GM23338 (cell line): ENCODE measurements around the gene LIAS.

Experiments
- EZH2 ChIP-seq: fragments of 200-600 bp; sonication (generic); IDR thresholded peaks from one replicate; pipeline ENCODE4 v1.8.0; 2017; ENCODE audit warnings: antibody characterized with exemption, mild to moderate bottlenecking, low read depth; ENCODE audit not compliant: unreplicated experiment
- TF ChIP-seq, protein P1 (sequence below), 2 experiments: fragments of 200-600 bp in 1 of 2; sonication (generic) in 1 of 2; conservative IDR thresholded peaks; 2 replicates each; pipeline versions ENCODE4 v1.5.1 to v1.6.1; 2016 to 2017; ENCODE audit warnings: antibody characterized with exemption in 2 of 2, low read depth in 2 of 2, mild to moderate bottlenecking in 2 of 2, moderate library complexity in 1 of 2
- TF ChIP-seq, protein P2 (sequence below): IDR thresholded peaks from one replicate; pipeline ENCODE4 v1.6.1; 2018; ENCODE audit warnings: antibody characterized with exemption; ENCODE audit not compliant: unreplicated experiment
- TF ChIP-seq, protein P3 (sequence below): fragments of 250-450 bp; sonication (Bioruptor Pico); IDR thresholded peaks from 2 replicates; pipeline ENCODE4 v1.5.0; 2020; ENCODE audit warnings: mild to moderate bottlenecking, moderate library complexity

DNA sequence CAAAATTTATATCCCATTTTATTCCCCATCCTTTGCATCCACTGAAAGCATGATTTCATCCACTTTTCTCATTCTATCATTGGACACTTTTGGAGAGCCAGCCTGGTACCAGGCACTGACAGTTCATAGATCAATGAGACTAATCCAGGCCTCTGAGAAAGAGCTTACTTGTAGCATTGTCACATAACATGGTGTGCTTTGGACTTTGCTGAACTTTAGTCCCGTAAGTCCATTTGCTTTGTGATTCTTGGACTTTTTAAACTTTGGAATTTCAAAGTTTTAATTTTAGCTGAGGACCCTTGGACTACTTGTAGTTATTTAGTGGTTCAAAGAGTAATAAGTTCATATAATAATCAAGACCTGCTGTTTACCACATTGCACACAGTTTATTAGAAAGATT lies 11.5 kb downstream of the LIAS start:
- TF ChIP-seq, protein P1, sequence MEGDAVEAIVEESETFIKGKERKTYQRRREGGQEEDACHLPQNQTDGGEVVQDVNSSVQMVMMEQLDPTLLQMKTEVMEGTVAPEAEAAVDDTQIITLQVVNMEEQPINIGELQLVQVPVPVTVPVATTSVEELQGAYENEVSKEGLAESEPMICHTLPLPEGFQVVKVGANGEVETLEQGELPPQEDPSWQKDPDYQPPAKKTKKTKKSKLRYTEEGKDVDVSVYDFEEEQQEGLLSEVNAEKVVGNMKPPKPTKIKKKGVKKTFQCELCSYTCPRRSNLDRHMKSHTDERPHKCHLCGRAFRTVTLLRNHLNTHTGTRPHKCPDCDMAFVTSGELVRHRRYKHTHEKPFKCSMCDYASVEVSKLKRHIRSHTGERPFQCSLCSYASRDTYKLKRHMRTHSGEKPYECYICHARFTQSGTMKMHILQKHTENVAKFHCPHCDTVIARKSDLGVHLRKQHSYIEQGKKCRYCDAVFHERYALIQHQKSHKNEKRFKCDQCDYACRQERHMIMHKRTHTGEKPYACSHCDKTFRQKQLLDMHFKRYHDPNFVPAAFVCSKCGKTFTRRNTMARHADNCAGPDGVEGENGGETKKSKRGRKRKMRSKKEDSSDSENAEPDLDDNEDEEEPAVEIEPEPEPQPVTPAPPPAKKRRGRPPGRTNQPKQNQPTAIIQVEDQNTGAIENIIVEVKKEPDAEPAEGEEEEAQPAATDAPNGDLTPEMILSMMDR (conservative IDR thresholded peaks at IDR 0.05; ENCODE audit: low read depth in 2 of 2): no peak
- TF ChIP-seq, protein P2, sequence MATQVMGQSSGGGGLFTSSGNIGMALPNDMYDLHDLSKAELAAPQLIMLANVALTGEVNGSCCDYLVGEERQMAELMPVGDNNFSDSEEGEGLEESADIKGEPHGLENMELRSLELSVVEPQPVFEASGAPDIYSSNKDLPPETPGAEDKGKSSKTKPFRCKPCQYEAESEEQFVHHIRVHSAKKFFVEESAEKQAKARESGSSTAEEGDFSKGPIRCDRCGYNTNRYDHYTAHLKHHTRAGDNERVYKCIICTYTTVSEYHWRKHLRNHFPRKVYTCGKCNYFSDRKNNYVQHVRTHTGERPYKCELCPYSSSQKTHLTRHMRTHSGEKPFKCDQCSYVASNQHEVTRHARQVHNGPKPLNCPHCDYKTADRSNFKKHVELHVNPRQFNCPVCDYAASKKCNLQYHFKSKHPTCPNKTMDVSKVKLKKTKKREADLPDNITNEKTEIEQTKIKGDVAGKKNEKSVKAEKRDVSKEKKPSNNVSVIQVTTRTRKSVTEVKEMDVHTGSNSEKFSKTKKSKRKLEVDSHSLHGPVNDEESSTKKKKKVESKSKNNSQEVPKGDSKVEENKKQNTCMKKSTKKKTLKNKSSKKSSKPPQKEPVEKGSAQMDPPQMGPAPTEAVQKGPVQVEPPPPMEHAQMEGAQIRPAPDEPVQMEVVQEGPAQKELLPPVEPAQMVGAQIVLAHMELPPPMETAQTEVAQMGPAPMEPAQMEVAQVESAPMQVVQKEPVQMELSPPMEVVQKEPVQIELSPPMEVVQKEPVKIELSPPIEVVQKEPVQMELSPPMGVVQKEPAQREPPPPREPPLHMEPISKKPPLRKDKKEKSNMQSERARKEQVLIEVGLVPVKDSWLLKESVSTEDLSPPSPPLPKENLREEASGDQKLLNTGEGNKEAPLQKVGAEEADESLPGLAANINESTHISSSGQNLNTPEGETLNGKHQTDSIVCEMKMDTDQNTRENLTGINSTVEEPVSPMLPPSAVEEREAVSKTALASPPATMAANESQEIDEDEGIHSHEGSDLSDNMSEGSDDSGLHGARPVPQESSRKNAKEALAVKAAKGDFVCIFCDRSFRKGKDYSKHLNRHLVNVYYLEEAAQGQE: no peak
- no peak for TF ChIP-seq EZH2
- TF ChIP-seq, protein P3, sequence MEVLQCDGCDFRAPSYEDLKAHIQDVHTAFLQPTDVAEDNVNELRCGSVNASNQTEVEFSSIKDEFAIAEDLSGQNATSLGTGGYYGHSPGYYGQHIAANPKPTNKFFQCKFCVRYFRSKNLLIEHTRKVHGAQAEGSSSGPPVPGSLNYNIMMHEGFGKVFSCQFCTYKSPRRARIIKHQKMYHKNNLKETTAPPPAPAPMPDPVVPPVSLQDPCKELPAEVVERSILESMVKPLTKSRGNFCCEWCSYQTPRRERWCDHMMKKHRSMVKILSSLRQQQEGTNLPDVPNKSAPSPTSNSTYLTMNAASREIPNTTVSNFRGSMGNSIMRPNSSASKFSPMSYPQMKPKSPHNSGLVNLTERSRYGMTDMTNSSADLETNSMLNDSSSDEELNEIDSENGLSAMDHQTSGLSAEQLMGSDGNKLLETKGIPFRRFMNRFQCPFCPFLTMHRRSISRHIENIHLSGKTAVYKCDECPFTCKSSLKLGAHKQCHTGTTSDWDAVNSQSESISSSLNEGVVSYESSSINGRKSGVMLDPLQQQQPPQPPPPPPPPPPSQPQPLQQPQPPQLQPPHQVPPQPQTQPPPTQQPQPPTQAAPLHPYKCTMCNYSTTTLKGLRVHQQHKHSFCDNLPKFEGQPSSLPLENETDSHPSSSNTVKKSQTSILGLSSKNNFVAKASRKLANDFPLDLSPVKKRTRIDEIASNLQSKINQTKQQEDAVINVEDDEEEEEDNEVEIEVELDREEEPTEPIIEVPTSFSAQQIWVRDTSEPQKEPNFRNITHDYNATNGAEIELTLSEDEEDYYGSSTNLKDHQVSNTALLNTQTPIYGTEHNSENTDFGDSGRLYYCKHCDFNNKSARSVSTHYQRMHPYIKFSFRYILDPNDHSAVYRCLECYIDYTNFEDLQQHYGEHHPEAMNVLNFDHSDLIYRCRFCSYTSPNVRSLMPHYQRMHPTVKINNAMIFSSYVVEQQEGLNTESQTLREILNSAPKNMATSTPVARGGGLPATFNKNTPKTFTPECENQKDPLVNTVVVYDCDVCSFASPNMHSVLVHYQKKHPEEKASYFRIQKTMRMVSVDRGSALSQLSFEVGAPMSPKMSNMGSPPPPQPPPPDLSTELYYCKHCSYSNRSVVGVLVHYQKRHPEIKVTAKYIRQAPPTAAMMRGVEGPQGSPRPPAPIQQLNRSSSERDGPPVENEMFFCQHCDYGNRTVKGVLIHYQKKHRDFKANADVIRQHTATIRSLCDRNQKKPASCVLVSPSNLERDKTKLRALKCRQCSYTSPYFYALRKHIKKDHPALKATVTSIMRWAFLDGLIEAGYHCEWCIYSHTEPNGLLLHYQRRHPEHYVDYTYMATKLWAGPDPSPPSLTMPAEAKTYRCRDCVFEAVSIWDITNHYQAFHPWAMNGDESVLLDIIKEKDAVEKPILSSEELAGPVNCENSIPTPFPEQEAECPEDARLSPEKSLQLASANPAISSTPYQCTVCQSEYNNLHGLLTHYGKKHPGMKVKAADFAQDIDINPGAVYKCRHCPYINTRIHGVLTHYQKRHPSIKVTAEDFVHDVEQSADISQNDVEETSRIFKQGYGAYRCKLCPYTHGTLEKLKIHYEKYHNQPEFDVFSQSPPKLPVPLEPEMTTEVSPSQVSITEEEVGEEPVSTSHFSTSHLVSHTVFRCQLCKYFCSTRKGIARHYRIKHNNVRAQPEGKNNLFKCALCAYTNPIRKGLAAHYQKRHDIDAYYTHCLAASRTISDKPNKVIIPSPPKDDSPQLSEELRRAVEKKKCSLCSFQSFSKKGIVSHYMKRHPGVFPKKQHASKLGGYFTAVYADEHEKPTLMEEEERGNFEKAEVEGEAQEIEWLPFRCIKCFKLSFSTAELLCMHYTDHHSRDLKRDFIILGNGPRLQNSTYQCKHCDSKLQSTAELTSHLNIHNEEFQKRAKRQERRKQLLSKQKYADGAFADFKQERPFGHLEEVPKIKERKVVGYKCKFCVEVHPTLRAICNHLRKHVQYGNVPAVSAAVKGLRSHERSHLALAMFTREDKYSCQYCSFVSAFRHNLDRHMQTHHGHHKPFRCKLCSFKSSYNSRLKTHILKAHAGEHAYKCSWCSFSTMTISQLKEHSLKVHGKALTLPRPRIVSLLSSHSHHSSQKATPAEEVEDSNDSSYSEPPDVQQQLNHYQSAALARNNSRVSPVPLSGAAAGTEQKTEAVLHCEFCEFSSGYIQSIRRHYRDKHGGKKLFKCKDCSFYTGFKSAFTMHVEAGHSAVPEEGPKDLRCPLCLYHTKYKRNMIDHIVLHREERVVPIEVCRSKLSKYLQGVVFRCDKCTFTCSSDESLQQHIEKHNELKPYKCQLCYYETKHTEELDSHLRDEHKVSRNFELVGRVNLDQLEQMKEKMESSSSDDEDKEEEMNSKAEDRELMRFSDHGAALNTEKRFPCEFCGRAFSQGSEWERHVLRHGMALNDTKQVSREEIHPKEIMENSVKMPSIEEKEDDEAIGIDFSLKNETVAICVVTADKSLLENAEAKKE: no peak
